ENCODE measurements around the gene PIP4K2A. TPM values are rescaled to one million over a fixed set of nuclear protein-coding genes. Genes with fewer than 3 reads are reported as not detected.

Gene PIP4K2A
- total RNA-seq, 2 donors from 2014 or later = 42.6 to 58.6 TPM

GRCh38 chr10:22624287-22624738 lies 90.1 kb downstream of the PIP4K2A start:
- no peak for ATAC-seq (ENCODE audit: insufficient number of reproducible peaks, low FRiP score, low read depth)

DNA sequence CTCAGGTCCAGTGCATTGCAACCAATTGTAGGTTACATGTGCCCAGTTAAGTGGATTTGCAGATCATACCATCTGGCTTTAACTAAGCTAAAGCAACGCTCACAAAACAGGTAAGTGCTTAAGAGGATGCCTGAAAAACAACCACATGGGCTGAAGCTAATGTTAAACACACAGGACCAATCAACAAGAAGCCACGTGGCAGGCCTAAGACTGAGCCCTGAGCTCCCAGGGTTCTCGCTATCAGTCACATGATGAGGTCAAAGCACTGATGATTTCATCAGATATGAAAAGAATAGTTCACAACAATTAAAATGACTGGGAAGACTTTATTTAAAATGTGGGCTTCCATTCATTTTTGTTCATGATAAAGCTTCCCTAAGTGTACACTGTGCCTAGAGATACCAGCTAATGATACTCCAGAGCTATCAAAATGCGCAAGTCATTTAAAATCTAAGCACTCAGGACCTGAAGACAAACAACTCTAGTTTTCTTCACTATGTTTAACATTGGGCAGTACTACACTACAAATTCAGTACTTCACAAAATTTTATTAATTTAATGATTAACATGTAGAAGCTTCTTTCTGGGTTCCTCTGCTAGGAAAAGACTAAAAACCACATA lies 90.6 kb downstream of the PIP4K2A start:
- H3K4me3 ChIP-seq = no peak overlapping the region
- TF ChIP-seq, protein P1, sequence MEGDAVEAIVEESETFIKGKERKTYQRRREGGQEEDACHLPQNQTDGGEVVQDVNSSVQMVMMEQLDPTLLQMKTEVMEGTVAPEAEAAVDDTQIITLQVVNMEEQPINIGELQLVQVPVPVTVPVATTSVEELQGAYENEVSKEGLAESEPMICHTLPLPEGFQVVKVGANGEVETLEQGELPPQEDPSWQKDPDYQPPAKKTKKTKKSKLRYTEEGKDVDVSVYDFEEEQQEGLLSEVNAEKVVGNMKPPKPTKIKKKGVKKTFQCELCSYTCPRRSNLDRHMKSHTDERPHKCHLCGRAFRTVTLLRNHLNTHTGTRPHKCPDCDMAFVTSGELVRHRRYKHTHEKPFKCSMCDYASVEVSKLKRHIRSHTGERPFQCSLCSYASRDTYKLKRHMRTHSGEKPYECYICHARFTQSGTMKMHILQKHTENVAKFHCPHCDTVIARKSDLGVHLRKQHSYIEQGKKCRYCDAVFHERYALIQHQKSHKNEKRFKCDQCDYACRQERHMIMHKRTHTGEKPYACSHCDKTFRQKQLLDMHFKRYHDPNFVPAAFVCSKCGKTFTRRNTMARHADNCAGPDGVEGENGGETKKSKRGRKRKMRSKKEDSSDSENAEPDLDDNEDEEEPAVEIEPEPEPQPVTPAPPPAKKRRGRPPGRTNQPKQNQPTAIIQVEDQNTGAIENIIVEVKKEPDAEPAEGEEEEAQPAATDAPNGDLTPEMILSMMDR (IDR thresholded peaks at IDR 0.05) = no peak
- ATAC-seq (ENCODE audit: insufficient number of reproducible peaks, low FRiP score, low read depth) (no peak), DNase-seq (ENCODE audit: low spot score) (no peak)
- H3K27me3 ChIP-seq (replicated peaks; ENCODE audit: insufficient read depth) = no peaks in the 10 kb centered on the region
- no peak overlapping the region for H3K27ac ChIP-seq
- H3K36me3 ChIP-seq = no peaks in the 10 kb centered on the region
- H3K9me3 ChIP-seq = no peaks in the 10 kb centered on the region
- H3K4me1 ChIP-seq (ENCODE audit: control insufficient read depth in 1 of 2, low read depth in 2 of 2) = peaks cover 48 to 84% of the 10 kb centered on the region in 2 donors

More at GRCh38 chr10:22624287-22624738, 90.1 kb downstream of the PIP4K2A start:
- Histone ChIP-seq H3K27ac (no peak overlapping the region), H3K4me3 (no peak overlapping the region), H3K36me3 (no peaks in the 10 kb centered on the region), H3K27me3 (replicated peaks; ENCODE audit: insufficient read depth) (no peaks in the 10 kb centered on the region), H3K9me3 (no peaks in the 10 kb centered on the region), H3K4me1 (ENCODE audit: control insufficient read depth in 1 of 2, low read depth in 2 of 2) (peaks cover 50 to 85% of the 10 kb centered on the region in 2 donors)
- DNase-seq (ENCODE audit: low spot score) = no peak
- TF ChIP-seq, protein P1 (IDR thresholded peaks at IDR 0.05) = no peak

- Histone ChIP-seq H3K4me3 (no peak overlapping the region), H3K36me3 (no peaks in the 10 kb centered on the region), H3K4me1 (ENCODE audit: control insufficient read depth in 1 of 2, low read depth in 2 of 2) (peaks cover 51 to 88% of the 10 kb centered on the region in 2 donors), H3K27ac (no peak overlapping the region), H3K27me3 (replicated peaks; ENCODE audit: insufficient read depth) (no peaks in the 10 kb centered on the region), H3K9me3 (no peaks in the 10 kb centered on the region)
- DNase-seq (ENCODE audit: low spot score) (no peak), ATAC-seq (ENCODE audit: insufficient number of reproducible peaks, low FRiP score, low read depth) (no peak)
- TF ChIP-seq, protein P1 (IDR thresholded peaks at IDR 0.05) = no peak
Observed at GRCh38 chr10:22622242-22622806, 92.1 kb downstream of the PIP4K2A start.

DNA sequence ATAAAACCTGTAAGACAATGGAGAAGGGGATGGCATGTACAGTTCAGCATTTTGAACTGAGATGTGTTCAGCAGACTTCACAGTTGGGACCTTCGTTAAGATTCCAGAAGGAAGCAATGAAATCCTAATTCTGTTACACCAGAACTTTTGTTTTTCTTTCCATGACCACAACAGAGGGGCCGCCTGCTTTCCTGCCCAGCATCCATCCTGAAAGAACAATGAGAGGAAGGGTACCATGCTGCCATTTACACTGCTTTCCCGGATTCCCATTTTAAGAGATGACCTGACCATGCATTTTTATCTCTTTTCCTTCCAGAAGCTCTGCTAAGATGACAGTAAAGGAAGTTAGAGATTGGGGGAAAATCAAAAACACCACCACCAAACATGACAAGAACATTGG lies 92.7 kb downstream of the PIP4K2A start:
- no peak for ATAC-seq (ENCODE audit: insufficient number of reproducible peaks, low FRiP score, low read depth)
- no peak overlapping the region for H3K27ac ChIP-seq
- TF ChIP-seq, protein P1 (IDR thresholded peaks at IDR 0.05) = no peak
- H3K9me3 ChIP-seq = no peaks in the 10 kb centered on the region
- H3K27me3 ChIP-seq (replicated peaks; ENCODE audit: insufficient read depth) = no peaks in the 10 kb centered on the region
- no peak for DNase-seq (ENCODE audit: low spot score)
- peaks cover 47 to 88% of the 10 kb centered on the region in 2 donors for H3K4me1 ChIP-seq (ENCODE audit: control insufficient read depth in 1 of 2, low read depth in 2 of 2)
- no peaks in the 10 kb centered on the region for H3K36me3 ChIP-seq
- no peak overlapping the region for H3K4me3 ChIP-seq

GRCh38 chr10:22620929-22621328 lies 93.4 kb downstream of the PIP4K2A start:
- TF ChIP-seq, protein P1 (IDR thresholded peaks at IDR 0.05) = no peak
- DNase-seq (ENCODE audit: low spot score) = no peak
- Histone ChIP-seq H3K9me3 (no peaks in the 10 kb centered on the region), H3K4me1 (ENCODE audit: control insufficient read depth in 1 of 2, low read depth in 2 of 2) (peaks cover 42 to 86% of the 10 kb centered on the region in 2 donors), H3K27ac (peak overlapping the region; percentile 10 to 57), H3K4me3 (no peak overlapping the region), H3K27me3 (replicated peaks; ENCODE audit: insufficient read depth) (no peaks in the 10 kb centered on the region), H3K36me3 (no peaks in the 10 kb centered on the region)
- ATAC-seq (ENCODE audit: insufficient number of reproducible peaks, low FRiP score, low read depth) = no peak
